Esophagus muscularis mucosa (tissue), 4 donors: Measurements from ENCODE around the gene DIPK1A.

ENCODE experiments used
- EP300 ChIP-seq: sonication (generic); formaldehyde crosslinking; IDR thresholded peaks from one replicate; pipeline ENCODE4 v1.6.1; 2017; ENCODE audit warnings: antibody characterized with exemption
- POLR2A ChIP-seq: fragments of 450-650 bp; IDR thresholded peaks from one replicate; pipeline ENCODE4 v1.6.1; 2017; ENCODE audit warnings: antibody characterized with exemption, moderate library complexity, mild to moderate bottlenecking, low read depth
- TF ChIP-seq, protein P1 (sequence below), 3 experiments: fragments of 200-600 bp in 2 of 3; fragments of 450-650 bp in 1 of 3; sonication (generic) in 2 of 3; IDR thresholded peaks; one replicate each; pipeline ENCODE4 v1.5.1; 2017 to 2019; ENCODE audit warnings: antibody characterized with exemption in 3 of 3, mild to moderate bottlenecking in 2 of 3, moderate library complexity in 1 of 3

DNA sequence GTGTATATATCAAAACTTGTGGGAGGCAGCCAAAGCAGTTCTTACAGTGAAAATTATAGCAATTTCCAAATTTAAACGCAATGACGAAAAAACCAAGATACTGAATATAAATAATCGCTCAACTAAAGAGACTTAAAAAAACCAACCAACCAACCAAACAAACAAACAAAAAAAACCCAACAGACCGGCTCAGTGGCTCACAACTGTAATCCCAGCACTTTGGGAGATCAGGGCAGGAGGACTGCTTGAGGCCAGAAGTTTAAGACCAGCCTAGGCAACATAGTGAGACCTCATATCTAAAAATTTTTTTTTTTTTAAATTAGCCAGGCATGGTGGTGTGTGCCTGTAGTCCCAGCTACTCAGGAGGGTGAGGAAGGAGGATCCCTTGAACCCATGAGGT, 106.0 kb downstream of the DIPK1A start:
- TF ChIP-seq, protein P1, sequence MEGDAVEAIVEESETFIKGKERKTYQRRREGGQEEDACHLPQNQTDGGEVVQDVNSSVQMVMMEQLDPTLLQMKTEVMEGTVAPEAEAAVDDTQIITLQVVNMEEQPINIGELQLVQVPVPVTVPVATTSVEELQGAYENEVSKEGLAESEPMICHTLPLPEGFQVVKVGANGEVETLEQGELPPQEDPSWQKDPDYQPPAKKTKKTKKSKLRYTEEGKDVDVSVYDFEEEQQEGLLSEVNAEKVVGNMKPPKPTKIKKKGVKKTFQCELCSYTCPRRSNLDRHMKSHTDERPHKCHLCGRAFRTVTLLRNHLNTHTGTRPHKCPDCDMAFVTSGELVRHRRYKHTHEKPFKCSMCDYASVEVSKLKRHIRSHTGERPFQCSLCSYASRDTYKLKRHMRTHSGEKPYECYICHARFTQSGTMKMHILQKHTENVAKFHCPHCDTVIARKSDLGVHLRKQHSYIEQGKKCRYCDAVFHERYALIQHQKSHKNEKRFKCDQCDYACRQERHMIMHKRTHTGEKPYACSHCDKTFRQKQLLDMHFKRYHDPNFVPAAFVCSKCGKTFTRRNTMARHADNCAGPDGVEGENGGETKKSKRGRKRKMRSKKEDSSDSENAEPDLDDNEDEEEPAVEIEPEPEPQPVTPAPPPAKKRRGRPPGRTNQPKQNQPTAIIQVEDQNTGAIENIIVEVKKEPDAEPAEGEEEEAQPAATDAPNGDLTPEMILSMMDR (IDR thresholded peaks at IDR 0.05), result no peak
- TF ChIP-seq EP300 (no peak), POLR2A (no peak)
